HepG2 (cell line): Measurements from ENCODE around the gene PCNX1. TPM values are rescaled to one million over a fixed set of nuclear protein-coding genes. Genes with fewer than 3 reads are reported as not detected.

Source experiments
- ATAC-seq: fragments of 200-7000 bp; cut with Tn5 transposase; 3 replicates; pipeline ENCODE4 v1.9.1; 2020; ENCODE audit warnings: mild to moderate bottlenecking, moderate library complexity
- BruUV-seq: library from RNA; stranded (reverse); fragments of 400-500 nt; replicated peaks from 2 replicates; lab custom pipeline; 2021; lab: Mats Ljungman, UMichigan
- CTCF ChIA-PET: fragments of 300-600 bp; formaldehyde crosslinking; extraction: SDS; loops from one replicate; lab custom pipeline; 2021; ENCODE audit warnings: low total read pairs, inconsistent platforms, low intra/inter-chr PET ratio; lab: Yijun Ruan, JAX
- POLR2A ChIA-PET: fragments of 350-600 bp; sonication (Branson Sonifier 250); formaldehyde crosslinking; loops from one replicate; lab custom pipeline; 2020; ENCODE audit warnings: antibody characterized with exemption, inconsistent platforms; lab: Yijun Ruan, JAX
- DNase-seq: peaks from one replicate; pipeline ENCODE4 v3.0.0-alpha.2; 2015; ENCODE audit warnings: low spot score
- FAIRE-seq: peaks from 3 replicates; lab custom pipeline; 2011; peaks lifted over from hg19 to GRCh38; lab: Jason Lieb, UNC
- H2AFZ ChIP-seq: one replicate; pipeline ENCODE4 v1.6.1; 2011; ENCODE audit warnings: low read length, inconsistent platforms
- H3K27ac ChIP-seq: fragments of 300-600 bp; 3 replicates; pipeline ENCODE4 v1.8.0; 2011; ENCODE audit warnings: mixed run types, mild to moderate bottlenecking, mixed read lengths, low read length, inconsistent platforms; ENCODE audit not compliant: insufficient read depth; ENCODE audit errors: extremely low read length
- H3K27me3 ChIP-seq, 2 experiments: fragments of 200-600 bp in 1 of 2; 2 replicates in 1 of 2; 3 replicates in 1 of 2; pipeline versions ENCODE4 v1.6.0 to v1.8.0; 2011; ENCODE audit warnings: low read length in 2 of 2, mild to moderate bottlenecking in 2 of 2, moderate library complexity in 2 of 2, inconsistent platforms in 1 of 2; ENCODE audit not compliant: insufficient read depth in 2 of 2, control insufficient read depth in 1 of 2
- H3K36me3 ChIP-seq, 2 experiments: fragments of 200-600 bp in 1 of 2; replicated peaks in 1 of 2; 2 replicates in 1 of 2; 3 replicates in 1 of 2; pipeline versions ENCODE4 v1.5.1 to v1.8.0; 2011; ENCODE audit warnings: low read length in 2 of 2, inconsistent platforms in 1 of 2; ENCODE audit not compliant: insufficient read depth in 2 of 2, control insufficient read depth in 1 of 2
- H3K4me1 ChIP-seq: 2 replicates; pipeline ENCODE4 v1.5.1; 2012; ENCODE audit warnings: low read length, inconsistent platforms; ENCODE audit not compliant: insufficient read depth
- H3K4me2 ChIP-seq: 2 replicates; pipeline ENCODE4 v1.6.0; 2011; ENCODE audit warnings: low read depth, low read length, inconsistent platforms
- H3K4me3 ChIP-seq, 3 experiments: fragments of 200-600 bp in 1 of 3; sonication (generic), shearing (Covaris generic) in 1 of 3; replicated peaks in 1 of 3; 2 replicates each; pipeline ENCODE4 v1.5.1; 2011 to 2016; ENCODE audit warnings: low read length in 3 of 3, inconsistent platforms in 2 of 3, low read depth in 2 of 3, mild to moderate bottlenecking in 2 of 3, control low read depth in 1 of 3, mixed read lengths in 1 of 3; ENCODE audit not compliant: insufficient read depth in 1 of 3
- H3K79me2 ChIP-seq: one replicate; pipeline ENCODE4 v1.6.1; 2011; ENCODE audit warnings: low read length, inconsistent platforms; ENCODE audit not compliant: insufficient read depth
- H3K9ac ChIP-seq: 2 replicates; pipeline ENCODE4 v1.6.0; 2011; ENCODE audit warnings: mild to moderate bottlenecking, low read depth, low read length, inconsistent platforms; ENCODE audit not compliant: insufficient read depth
- H3K9me3 ChIP-seq: 2 replicates; pipeline ENCODE4 v1.5.1; 2012; ENCODE audit warnings: mild to moderate bottlenecking, low read length
- H4K20me1 ChIP-seq: 2 replicates; pipeline ENCODE4 v1.6.0; 2011; ENCODE audit warnings: inconsistent platforms, mild to moderate bottlenecking, low read length, moderate library complexity; ENCODE audit not compliant: insufficient read depth
- SOX6 ChIP-seq, 2 experiments: fragments of 450-650 bp in 1 of 2; sonication (generic) in 1 of 2; formaldehyde crosslinking in 1 of 2; IDR thresholded peaks; 2 replicates each; pipeline versions ENCODE4 v1.4.0 to v1.6.1; 2017 to 2020; ENCODE audit warnings: antibody characterized with exemption in 1 of 2, mild to moderate bottlenecking in 1 of 2, missing genetic modification reagents in 1 of 2
- ZNF784 ChIP-seq: sonication (generic); formaldehyde crosslinking; IDR thresholded peaks from 2 replicates; pipeline ENCODE4 v1.5.1; 2020; ENCODE audit warnings: missing genetic modification reagents, mild to moderate bottlenecking, borderline replicate concordance
- ZNF816 ChIP-seq: sonication (generic); formaldehyde crosslinking; IDR thresholded peaks from 2 replicates; pipeline ENCODE4 v1.8.0; 2022; ENCODE audit warnings: missing genetic modification reagents, mild to moderate bottlenecking, borderline replicate concordance
- WGBS: methylation state at CpG from one replicate; pipeline ENCODE4 v1.1.6; 2017; ENCODE audit warnings: low lambda C conversion rate; 5-methylcytosine and 5-hydroxymethylcytosine counted together
- in situ Hi-C: cut with HindIII; loops from 2 replicates; pipeline ENCODE4 v1.10.0; 2017; ENCODE audit warnings: low pct_unique_long_range_greater_than_20kb; ENCODE audit not compliant: extremely low pct_ligation_motif_present
- intact Hi-C: fragments of 100-400 bp; cut with micrococcal nuclease; formaldehyde crosslinking; loops from one replicate; pipeline ENCODE4 v1.10.0; 2022; ENCODE audit not compliant: unreplicated experiment
- polyA plus RNA-seq, 8 experiments: library from polyadenylated mRNA; depleted of rRNA in 3 of 8; stranded (reverse) in 7 of 8; unstranded in 1 of 8; fragments of >200 nt; fragmentation: Illumina TruSeq in 4 of 8; extraction: Trizol in 4 of 8; gene quantifications; 2 replicates each; pipeline versions ENCODE4 v1.2.1 to v1.2.3, GENCODE V29; 2011 to 2016; ENCODE audit warnings: low read depth in 4 of 8, missing spikeins in 1 of 8, mixed read lengths in 1 of 8; ENCODE audit not compliant: insufficient read depth in 1 of 8
- total RNA-seq, 5 experiments: library from RNA; depleted of rRNA; stranded (reverse); fragments of >200 nt; fragmentation: Illumina TruSeq; extraction: Trizol; gene quantifications; 2 replicates each; pipeline ENCODE4 v1.2.3, GENCODE V29; 2016; ENCODE audit warnings: low read depth in 1 of 5
- TF ChIP-seq, protein P1 (sequence below): sonication (generic); formaldehyde crosslinking; IDR thresholded peaks from 2 replicates; pipeline ENCODE4 v1.5.0; 2020; ENCODE audit warnings: mild to moderate bottlenecking, missing genetic modification reagents

PCNX1 gene
- total and polyA plus RNA-seq, 2 of the 13 experiments (the other 11 are each of a cell fraction or from before 2014, with no cell fraction given), result 24.9 to 30.3 TPM

GRCh38 chr14:70905301-70905700 is 2.0 kb upstream of the PCNX1 start:
- TF ChIP-seq SOX6 (IDR thresholded peaks at IDR 0.05) (no peak), SOX6 (CRISPR knock-in tag; IDR thresholded peaks at IDR 0.05) (no peak), ZNF784 (CRISPR knock-in tag) (no peak), ZNF816 (CRISPR knock-in tag) (no peak)
- TF ChIP-seq, protein P1, sequence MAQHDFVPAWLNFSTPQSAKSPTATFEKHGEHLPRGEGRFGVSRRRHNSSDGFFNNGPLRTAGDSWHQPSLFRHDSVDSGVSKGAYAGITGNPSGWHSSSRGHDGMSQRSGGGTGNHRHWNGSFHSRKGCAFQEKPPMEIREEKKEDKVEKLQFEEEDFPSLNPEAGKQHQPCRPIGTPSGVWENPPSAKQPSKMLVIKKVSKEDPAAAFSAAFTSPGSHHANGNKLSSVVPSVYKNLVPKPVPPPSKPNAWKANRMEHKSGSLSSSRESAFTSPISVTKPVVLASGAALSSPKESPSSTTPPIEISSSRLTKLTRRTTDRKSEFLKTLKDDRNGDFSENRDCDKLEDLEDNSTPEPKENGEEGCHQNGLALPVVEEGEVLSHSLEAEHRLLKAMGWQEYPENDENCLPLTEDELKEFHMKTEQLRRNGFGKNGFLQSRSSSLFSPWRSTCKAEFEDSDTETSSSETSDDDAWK (CRISPR knock-in tag), result no peak
- TF ChIP-seq, all 625 proteins: peak for 0
- Histone ChIP-seq H3K4me2 (peak overlapping the region; percentile 64), H4K20me1 (peaks cover 13% of the 10 kb centered on the region), H3K27ac (no peak overlapping the region), H3K9ac (no peak overlapping the region), H3K4me1 (peaks cover 34% of the 10 kb centered on the region), H3K79me2 (peaks cover 24% of the 10 kb centered on the region), H3K36me3 (no peaks in the 10 kb centered on the region), H3K4me3 (peak overlapping the region in 1 of 3 experiments; percentile 19; a peak in 1 of 6 replicates), H3K27me3 (no peaks in the 10 kb centered on the region; a peak in 2 of 5 replicates), H3K9me3 (no peaks in the 10 kb centered on the region), H2AFZ (no peak overlapping the region)
- DNase-seq, result no peak
- ChIA-PET CTCF (no interaction called here), POLR2A (interaction anchor here (2.2 kb wide), 1 partner anchor 10 kb away, joined by 6 read pairs; no protein-coding TSS in a partner anchor)
- whole genome bisulfite sequencing, result 39% methylated on average over 9 of the region's 9 CpGs
- in situ Hi-C loops (loop anchor here (5.0 kb wide), 1 partner anchor 57 kb away; no protein-coding TSS in a partner anchor), intact Hi-C loops (loop anchor here (5.0 kb wide), 1 partner anchor 67 kb away; no protein-coding TSS in a partner anchor)
- no TSS peak for BruUV-seq
- no peak for FAIRE-seq
- no peak for ATAC-seq
